GM18858 (cell line): Measurements from ENCODE around the gene NFIX.

ENCODE experiments used
- ATAC-seq: cut with Tn5 transposase; IDR thresholded peaks from one replicate; pipeline ENCODE4 v1.9.1; 2021; ENCODE audit not compliant: unreplicated experiment

NFIX gene

GRCh38 chr19:13019332-13019731, 24.1 kb downstream of the NFIX start:
- no peak for ATAC-seq

DNA sequence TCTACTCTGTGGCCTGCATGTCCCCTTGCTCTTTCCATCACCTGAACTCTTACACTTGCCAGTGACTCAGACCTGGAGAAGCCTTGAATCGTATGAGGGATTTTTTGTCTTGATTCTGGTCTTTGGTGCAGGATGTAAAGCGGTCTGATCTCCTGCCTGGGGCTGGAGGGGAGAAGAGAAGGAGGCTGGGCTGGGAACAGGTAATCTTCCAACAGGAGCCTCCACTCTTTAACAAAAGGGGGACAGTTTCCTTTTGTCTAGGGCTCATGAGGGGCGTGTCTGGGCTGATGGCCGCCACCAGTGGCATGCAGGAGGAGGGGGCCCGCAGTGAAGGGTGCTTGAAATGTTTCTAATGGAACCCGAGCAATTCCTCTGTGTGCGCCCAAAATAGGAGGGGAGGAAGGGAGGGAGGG, 24.7 kb downstream of the NFIX start:
- no peak for ATAC-seq

GRCh38 chr19:13022111-13022858, 27.0 kb downstream of the NFIX start:
- ATAC-seq: no peak

DNA sequence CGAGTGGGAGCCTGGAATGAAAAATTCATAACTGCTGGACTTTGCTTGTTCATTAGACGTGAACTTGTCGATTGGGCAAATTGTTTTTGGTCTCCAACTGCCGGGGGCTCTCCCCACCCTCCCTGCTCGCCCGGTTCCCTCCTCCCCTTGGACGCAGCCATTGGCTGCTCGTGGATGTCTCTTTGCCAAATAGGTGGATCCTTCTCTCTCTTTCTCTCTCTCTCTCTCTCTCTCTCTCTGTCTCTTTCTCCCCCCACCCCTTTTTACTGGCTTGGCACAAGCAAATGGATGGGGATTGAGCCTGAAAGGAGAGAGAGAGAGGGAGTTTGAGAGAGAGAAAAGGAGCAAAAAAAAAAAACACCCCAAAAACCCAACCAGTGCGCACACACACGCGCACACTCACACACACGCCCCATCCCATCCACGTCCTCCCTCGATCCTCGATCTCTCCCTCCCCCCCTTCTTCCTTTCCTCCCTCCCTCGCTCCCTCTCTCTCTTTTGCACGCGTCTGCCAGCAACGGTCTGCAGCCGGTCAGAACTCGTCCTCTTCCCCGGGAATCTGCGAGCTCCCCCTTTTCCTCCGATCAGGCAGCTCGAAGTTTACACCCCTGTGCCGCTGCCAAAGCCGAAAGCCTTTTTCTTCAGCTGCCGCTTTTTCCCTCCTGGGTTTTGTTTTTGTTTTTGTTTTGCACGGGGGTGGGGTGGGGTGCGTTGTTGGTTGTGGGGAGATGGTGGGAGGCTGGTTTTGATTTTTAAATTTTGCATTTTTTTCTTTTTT, 27.8 kb downstream of the NFIX start:
- no peak for ATAC-seq

DNA sequence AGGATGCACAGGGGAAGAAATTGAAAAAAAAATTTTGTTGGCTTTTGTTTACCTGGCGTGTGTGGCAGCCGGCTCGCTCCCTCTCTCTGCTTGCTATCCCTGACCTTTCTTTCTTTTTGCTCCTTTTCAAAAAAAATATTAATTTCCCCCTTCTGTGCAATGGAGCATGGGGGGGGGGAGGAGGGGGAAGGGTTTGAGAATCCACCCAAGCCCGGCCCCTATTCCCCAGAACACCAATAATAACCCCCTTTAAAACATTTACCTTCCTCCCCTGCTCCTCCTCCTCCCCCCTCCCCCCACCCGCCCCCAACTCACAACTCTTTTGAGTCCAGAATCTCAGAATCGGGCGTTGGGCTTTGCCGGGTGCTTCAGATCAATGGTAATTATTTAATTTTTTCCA, 28.4 kb downstream of the NFIX start:
- no peak for ATAC-seq

DNA sequence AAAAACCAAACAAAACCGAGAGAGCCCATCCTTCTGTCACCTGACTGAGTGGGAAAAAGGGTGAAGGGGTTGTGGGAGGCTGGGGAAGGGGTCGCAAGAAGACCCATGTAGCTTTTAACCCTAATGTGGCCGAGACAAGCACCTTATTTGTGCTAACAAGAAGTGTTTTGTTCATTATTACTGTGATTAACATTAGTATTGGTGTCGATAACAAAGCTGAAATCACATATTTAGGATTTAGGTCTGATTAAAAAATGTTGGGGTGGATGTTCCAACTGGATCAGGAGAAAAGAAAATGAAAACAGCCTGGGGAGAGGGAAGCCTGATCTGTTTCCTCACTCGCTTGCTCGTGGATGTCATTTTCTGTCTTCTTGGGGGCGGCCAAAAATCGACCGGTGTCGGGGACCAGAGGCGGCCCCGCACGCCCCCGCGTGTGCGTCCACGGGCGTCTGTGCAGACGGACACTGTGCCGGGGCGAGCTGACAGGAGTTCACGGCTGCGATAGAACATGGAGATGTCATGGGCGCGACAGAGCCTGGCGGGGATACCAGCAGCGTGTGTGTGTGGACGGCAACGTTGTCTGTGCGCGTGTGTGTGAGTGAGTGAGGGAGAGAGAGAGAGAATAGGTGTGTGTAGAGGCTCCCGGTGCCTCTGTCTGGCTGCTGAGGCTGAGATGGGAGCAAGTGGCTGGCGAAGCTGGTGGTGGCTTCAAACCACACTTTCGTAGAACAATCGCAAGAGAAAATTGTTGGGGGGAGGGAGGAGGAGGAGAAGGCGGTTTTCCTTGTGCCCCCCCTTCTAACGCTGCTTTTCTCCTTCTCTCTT, 29.1 kb downstream of the NFIX start:
- no peak for ATAC-seq

DNA sequence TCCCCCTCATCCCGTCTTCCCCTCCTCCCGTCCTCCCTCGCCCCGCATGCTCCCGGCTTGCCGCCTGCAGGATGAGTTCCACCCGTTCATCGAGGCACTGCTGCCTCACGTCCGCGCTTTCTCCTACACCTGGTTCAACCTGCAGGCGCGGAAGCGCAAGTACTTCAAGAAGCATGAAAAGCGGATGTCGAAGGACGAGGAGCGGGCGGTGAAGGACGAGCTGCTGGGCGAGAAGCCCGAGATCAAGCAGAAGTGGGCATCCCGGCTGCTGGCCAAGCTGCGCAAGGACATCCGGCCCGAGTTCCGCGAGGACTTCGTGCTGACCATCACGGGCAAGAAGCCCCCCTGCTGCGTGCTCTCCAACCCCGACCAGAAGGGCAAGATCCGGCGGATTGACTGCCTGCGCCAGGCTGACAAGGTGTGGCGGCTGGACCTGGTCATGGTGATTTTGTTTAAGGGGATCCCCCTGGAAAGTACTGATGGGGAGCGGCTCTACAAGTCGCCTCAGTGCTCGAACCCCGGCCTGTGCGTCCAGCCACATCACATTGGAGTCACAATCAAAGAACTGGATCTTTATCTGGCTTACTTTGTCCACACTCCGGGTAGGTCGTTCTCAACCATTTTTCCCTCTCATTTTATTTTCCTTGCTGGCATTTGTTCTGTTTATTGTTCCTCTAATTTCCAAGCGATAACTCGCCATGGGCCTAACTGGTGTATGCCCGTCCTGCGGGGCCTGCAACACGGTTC, 29.8 kb downstream of the NFIX start:
- no peak for ATAC-seq

DNA sequence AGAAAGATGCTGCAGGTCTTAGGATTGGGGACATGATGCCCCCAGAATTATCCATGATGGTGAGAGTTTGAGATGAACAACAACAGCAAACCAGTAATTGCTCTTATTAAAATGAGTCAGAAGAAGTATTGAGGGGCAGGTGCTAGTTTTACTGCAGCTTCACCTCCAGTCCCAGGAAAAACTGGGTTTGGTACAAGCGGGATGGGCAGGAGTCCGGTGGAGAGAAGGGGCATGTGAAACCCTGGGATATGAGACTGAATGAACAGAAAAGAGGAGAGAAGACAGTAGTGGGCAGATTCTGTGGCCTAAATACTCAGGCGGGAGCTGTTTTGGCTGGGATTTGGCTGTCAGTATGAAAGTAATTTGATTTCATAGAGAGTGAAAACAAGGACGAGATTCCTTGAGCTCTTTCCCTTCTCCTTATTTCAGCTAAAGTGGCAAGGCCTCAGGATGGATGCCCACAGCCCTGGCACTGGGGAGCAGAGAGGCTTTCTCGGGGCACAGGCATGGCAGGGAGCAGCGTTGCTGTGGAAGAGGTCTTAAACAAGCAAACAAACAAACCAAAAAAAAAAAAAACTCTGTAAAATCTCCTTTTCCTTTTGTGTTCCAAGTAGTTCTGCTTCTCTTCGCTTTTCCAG, 30.7 kb downstream of the NFIX start:
- no peak for ATAC-seq

DNA sequence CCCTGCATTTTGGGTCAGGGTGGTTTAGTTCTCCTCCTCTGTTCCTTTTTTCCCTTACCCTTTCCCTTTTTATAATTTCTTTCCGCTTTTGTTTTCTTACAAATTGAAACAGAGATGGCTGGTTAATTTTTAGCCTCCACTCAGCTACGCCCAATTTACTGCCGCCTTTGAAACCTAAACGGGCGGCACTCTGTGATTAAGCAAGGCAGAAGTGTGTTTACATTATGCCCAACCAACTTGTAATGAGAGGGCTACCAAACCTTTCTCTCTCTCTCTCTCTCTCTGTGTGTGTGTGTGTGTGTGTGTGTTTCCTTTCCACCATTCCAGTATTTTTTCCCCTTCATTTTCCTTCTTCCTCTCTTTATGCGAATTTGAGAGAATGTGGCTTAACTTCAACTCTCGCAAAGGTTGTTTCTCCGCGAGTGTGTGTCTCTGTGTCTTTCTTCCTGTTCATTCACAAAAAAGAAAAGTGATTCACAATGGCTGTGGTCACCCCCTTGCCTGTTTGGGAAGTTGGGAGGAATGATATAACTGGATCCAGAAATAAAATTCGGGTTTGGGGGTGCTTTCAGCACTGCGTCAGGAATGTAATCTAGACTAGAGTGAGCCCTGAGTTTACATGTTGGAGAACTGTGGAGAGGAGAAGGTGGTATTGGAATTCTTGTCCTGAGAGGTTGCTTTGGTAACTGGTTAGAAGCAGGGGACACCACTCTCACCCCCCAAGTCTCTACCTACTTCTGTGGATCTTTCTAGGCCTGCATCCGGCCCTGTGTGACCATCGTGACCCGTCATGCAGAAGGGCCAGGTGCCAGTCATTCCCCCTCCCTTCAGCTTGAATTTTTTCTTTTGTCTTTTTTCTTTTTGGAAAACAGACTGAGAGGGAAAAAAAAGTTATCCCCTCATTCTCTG, 31.4 kb downstream of the NFIX start:
- ATAC-seq: no peak

- no peak for ATAC-seq
Measured at GRCh38 chr19:13027557-13027956, 32.3 kb downstream of the NFIX start.

DNA sequence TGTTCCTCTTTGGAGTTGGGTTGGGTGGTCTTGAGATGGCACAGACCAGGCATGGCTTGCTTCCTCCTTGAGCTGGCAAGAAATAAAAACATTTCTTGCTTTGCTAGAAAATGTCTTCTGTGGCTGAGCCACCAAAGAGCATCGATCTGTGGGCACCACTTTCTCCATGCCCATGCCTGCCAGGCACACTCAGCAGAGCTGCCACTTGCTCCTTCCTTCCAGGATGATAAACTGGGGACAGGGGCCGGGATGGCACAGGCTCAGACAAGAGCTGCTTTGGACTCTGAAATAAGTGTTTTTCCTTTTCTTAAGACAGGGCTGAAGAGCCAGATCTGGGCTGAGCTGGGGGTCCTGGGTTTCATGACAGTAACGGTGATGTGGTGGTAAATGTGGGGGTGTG, 32.8 kb downstream of the NFIX start:
- ATAC-seq: no peak

- no peak for ATAC-seq
Measured at GRCh38 chr19:13029301-13029880, 34.1 kb downstream of the NFIX start.

DNA sequence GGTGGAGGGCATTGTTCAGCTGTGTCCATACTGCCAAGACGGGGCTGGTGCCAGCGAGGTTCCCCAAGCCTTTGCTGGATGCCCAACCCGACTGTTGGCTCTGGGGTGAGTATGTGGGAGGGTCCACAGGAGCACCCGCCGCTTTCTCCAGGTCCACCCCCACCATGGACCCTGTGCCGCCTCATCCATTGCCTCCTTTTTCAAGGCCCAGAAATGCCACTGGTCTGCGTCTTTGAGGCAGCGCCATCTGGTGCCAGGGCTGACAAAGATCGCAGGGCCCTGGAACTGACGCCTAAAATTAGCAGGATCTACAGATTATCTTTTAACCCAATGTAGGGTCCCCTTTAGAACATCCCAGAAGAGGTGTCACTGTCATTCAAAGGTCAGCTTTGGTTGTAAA, 34.6 kb downstream of the NFIX start:
- no peak for ATAC-seq

GRCh38 chr19:13031917-13032623, 36.8 kb downstream of the NFIX start:
- ATAC-seq: no peak

DNA sequence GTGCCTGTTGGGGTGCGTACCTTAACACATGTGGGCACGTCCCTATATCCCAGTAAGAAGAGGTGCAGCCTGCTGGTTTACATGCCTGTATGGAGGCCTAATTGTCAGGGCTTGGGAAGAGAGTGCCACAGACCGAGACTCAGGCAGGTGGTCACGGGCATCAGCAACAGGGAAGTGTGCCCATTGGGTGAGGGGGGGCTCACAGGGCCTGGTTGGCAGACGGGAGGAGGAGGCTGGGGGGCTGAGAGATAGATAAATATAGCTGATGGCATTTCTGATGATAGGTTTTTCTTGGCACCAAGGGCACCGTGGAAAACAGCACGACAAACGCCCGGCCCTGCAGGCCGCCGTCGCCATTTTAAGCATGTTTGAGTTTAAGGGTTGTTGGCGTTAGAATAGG, 37.6 kb downstream of the NFIX start:
- no peak for ATAC-seq

GRCh38 chr19:13033244-13033643, 38.0 kb downstream of the NFIX start:
- no peak for ATAC-seq

- no peak for ATAC-seq
Measured at GRCh38 chr19:13033819-13034611, 38.7 kb downstream of the NFIX start.

GRCh38 chr19:13034636-13035035, 39.4 kb downstream of the NFIX start:
- ATAC-seq: no peak
